HL-60 (cell line): ENCODE data around the gene NAA38.

Experiments
- CTCF ChIP-seq: IDR thresholded peaks from one replicate; pipeline ENCODE4 v1.5.1; 2011; ENCODE audit warnings: low read length, control low read depth, inconsistent platforms; ENCODE audit not compliant: insufficient read depth
- GABPA ChIP-seq: IDR thresholded peaks from 2 replicates; pipeline ENCODE4 v1.6.1; 2012; ENCODE audit warnings: low read depth
- POLR2AphosphoS5 ChIP-seq: IDR thresholded peaks from 2 replicates; pipeline ENCODE4 v1.6.1; 2012; ENCODE audit warnings: low read depth
- TF ChIP-seq, protein P1 (sequence below): IDR thresholded peaks from 2 replicates; pipeline ENCODE4 v1.6.1; 2012; ENCODE audit warnings: low read depth; ENCODE audit not compliant: insufficient replicate concordance

DNA sequence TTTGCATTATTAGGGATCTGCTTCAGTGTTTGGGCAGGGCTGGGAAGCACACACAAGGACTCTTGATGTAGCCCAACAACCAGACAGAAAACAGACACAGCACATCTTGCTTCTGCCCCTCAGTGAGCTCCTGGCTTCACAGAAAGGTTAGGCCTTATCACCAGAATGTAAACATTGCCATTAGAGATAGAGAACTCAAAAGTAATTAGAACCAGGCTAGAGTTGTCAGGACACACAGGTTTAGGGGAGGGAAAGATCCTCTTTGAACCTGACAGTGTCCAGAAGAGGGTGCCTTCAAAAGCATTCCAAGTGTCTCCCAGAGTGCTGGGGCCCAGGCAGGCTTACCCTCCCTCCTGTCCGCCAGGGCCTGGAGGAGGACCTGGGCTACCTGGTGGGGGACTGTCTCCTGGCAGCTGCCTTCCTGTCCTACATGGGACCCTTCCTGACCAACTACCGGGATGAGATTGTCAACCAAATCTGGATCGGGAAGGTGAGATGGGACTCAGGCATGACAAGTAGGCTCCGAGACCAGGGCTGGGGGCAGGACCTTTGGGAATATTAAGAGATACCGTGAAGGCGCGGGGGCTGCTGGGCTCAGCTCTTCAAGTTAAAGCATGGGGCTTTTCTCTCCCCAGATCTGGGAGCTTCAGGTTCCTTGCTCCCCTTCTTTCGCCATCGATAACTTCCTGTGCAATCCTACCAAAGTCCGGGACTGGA, 40.3 kb downstream of the NAA38 start:
- TF ChIP-seq CTCF (no peak), POLR2AphosphoS5 (no peak), GABPA (no peak)
- TF ChIP-seq, protein P1, sequence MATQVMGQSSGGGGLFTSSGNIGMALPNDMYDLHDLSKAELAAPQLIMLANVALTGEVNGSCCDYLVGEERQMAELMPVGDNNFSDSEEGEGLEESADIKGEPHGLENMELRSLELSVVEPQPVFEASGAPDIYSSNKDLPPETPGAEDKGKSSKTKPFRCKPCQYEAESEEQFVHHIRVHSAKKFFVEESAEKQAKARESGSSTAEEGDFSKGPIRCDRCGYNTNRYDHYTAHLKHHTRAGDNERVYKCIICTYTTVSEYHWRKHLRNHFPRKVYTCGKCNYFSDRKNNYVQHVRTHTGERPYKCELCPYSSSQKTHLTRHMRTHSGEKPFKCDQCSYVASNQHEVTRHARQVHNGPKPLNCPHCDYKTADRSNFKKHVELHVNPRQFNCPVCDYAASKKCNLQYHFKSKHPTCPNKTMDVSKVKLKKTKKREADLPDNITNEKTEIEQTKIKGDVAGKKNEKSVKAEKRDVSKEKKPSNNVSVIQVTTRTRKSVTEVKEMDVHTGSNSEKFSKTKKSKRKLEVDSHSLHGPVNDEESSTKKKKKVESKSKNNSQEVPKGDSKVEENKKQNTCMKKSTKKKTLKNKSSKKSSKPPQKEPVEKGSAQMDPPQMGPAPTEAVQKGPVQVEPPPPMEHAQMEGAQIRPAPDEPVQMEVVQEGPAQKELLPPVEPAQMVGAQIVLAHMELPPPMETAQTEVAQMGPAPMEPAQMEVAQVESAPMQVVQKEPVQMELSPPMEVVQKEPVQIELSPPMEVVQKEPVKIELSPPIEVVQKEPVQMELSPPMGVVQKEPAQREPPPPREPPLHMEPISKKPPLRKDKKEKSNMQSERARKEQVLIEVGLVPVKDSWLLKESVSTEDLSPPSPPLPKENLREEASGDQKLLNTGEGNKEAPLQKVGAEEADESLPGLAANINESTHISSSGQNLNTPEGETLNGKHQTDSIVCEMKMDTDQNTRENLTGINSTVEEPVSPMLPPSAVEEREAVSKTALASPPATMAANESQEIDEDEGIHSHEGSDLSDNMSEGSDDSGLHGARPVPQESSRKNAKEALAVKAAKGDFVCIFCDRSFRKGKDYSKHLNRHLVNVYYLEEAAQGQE, result no peak
